ENCODE results near the gene C11orf54. TPM values are rescaled to one million over a fixed set of nuclear protein-coding genes. Genes with fewer than 3 reads are reported as not detected.

Gene C11orf54
- total and polyA plus RNA-seq, 4 donors, result 33.8 to 47.1 (median 39.9) TPM

GRCh38 chr11:93732237-93732892, 9.1 kb upstream of the C11orf54 start:
- DNase-seq (ENCODE audit: low read depth in 4 of 6, low spot score in 6 of 6), result no peak
- H3K9me3 ChIP-seq (ENCODE audit: control insufficient read depth, insufficient read depth, low read length), result no peaks in the 10 kb centered on the region
- H3K27me3 ChIP-seq (ENCODE audit: control insufficient read depth, insufficient read depth, low read length), result no peaks in the 10 kb centered on the region
- WGBS (ENCODE audit: insufficient coverage), result 90% methylated on average over 2 of the region's 4 CpGs
- no peaks in the 10 kb centered on the region for H3K4me1 ChIP-seq (ENCODE audit: control insufficient read depth, insufficient read depth, low read length)
- H3K4me3 ChIP-seq (ENCODE audit: low read depth, low read length), result no peak overlapping the region
- no peak overlapping the region for H3K27ac ChIP-seq (ENCODE audit: low read depth, low read length)
- H3K36me3 ChIP-seq (ENCODE audit: control insufficient read depth, insufficient read depth, low read length), result peaks cover 17% of the 10 kb centered on the region

DNA sequence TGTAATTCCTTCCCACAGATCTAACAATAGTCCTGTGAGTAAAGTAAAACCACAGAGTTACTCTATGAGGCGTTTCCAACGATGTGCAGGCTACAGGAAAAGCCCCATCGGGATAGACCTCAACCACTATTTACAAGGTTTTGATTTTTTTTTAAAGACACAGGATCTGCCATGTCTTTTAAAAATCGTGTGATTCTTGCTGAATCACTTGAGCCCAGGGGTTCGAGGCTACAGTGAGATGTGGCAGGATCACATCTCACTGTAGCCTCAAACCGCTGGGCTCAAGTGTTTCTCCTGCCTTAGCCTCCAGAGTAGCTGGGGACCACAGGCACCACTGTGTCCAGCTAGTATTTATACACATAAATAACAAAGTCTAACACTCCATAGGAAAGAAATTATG, 8.0 kb upstream of the C11orf54 start:
- DNase-seq (ENCODE audit: low read depth in 4 of 6, low spot score in 6 of 6), result no peak
- 85% methylated on average over 5 of the region's 6 CpGs for WGBS (ENCODE audit: insufficient coverage)
- H3K9me3 ChIP-seq (ENCODE audit: control insufficient read depth, insufficient read depth, low read length), result no peaks in the 10 kb centered on the region
- H3K36me3 ChIP-seq (ENCODE audit: control insufficient read depth, insufficient read depth, low read length), result peaks cover 17% of the 10 kb centered on the region
- H3K27me3 ChIP-seq (ENCODE audit: control insufficient read depth, insufficient read depth, low read length), result no peaks in the 10 kb centered on the region
- no peaks in the 10 kb centered on the region for H3K4me1 ChIP-seq (ENCODE audit: control insufficient read depth, insufficient read depth, low read length)
- H3K4me3 ChIP-seq (ENCODE audit: low read depth, low read length), result no peak overlapping the region
- no peak overlapping the region for H3K27ac ChIP-seq (ENCODE audit: low read depth, low read length)

- Histone ChIP-seq H3K4me1 (ENCODE audit: control insufficient read depth, insufficient read depth, low read length) (peaks cover under 1% of the 10 kb centered on the region), H3K27me3 (ENCODE audit: control insufficient read depth, insufficient read depth, low read length) (no peaks in the 10 kb centered on the region), H3K9me3 (ENCODE audit: control insufficient read depth, insufficient read depth, low read length) (no peaks in the 10 kb centered on the region), H3K27ac (ENCODE audit: low read depth, low read length) (no peak overlapping the region), H3K4me3 (ENCODE audit: low read depth, low read length) (no peak overlapping the region), H3K36me3 (ENCODE audit: control insufficient read depth, insufficient read depth, low read length) (peaks cover 11% of the 10 kb centered on the region)
- DNase-seq (ENCODE audit: low read depth in 4 of 6, low spot score in 6 of 6), result no peak
- no CpG with 5 or more reads among the region's 1 CpG for WGBS (ENCODE audit: insufficient coverage)
Observed at GRCh38 chr11:93734427-93735222, 6.8 kb upstream of the C11orf54 start.

DNA sequence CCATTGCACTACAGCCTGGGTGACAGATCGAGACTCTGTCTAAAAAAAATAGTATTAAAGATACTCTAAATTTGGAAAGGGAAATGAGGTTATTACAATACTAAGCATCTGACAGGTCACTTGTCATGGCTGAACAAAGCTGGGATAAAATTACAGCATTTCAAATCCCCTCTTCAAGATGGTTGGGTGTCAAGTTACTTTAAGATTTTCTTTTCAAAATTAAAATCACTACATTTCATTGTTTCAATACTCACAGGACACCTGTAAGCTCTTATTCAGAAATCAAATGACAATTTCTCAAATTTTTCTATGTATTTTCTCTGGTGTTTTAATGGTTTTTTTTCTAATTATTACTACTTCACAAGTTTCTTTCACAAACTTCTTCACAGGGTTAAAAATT, 5.8 kb upstream of the C11orf54 start:
- no peak for DNase-seq (ENCODE audit: low read depth in 4 of 6, low spot score in 6 of 6)
- Histone ChIP-seq H3K36me3 (ENCODE audit: control insufficient read depth, insufficient read depth, low read length) (peaks cover 15% of the 10 kb centered on the region), H3K27ac (ENCODE audit: low read depth, low read length) (no peak overlapping the region), H3K9me3 (ENCODE audit: control insufficient read depth, insufficient read depth, low read length) (no peaks in the 10 kb centered on the region), H3K27me3 (ENCODE audit: control insufficient read depth, insufficient read depth, low read length) (no peaks in the 10 kb centered on the region), H3K4me3 (ENCODE audit: low read depth, low read length) (no peak overlapping the region), H3K4me1 (ENCODE audit: control insufficient read depth, insufficient read depth, low read length) (peaks cover 7% of the 10 kb centered on the region)
- WGBS (ENCODE audit: insufficient coverage), result no CpG with 5 or more reads among the region's 1 CpG

DNA sequence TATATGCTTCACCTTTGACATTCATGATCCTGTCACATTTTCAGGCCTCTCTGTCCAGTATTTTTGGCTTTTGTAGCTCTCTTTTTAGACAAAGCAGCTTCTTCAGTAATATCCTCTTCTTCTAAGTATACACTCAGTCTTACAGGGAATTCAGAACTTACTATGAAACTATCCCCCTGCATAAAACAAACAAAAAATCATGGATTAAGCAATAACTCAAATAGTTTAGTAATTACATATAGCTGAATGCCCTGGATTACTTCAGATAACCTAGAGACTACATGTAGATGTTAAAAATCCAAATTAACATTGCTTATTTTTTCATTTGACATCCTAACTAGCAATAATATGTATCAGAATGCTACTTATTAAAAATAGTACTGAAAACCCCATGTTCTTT, 5.3 kb upstream of the C11orf54 start:
- no peak for DNase-seq (ENCODE audit: low read depth in 4 of 6, low spot score in 6 of 6)
- Histone ChIP-seq H3K9me3 (ENCODE audit: control insufficient read depth, insufficient read depth, low read length) (no peaks in the 10 kb centered on the region), H3K27ac (ENCODE audit: low read depth, low read length) (no peak overlapping the region), H3K4me3 (ENCODE audit: low read depth, low read length) (no peak overlapping the region), H3K4me1 (ENCODE audit: control insufficient read depth, insufficient read depth, low read length) (peaks cover 7% of the 10 kb centered on the region), H3K27me3 (ENCODE audit: control insufficient read depth, insufficient read depth, low read length) (no peaks in the 10 kb centered on the region), H3K36me3 (ENCODE audit: control insufficient read depth, insufficient read depth, low read length) (peaks cover 15% of the 10 kb centered on the region)

GRCh38 chr11:93737904-93738612, 3.4 kb upstream of the C11orf54 start:
- no CpG with 5 or more reads among the region's 6 CpGs for WGBS (ENCODE audit: insufficient coverage)
- Histone ChIP-seq H3K27ac (ENCODE audit: low read depth, low read length) (no peak overlapping the region), H3K36me3 (ENCODE audit: control insufficient read depth, insufficient read depth, low read length) (peaks cover 16% of the 10 kb centered on the region), H3K27me3 (ENCODE audit: control insufficient read depth, insufficient read depth, low read length) (no peaks in the 10 kb centered on the region), H3K9me3 (ENCODE audit: control insufficient read depth, insufficient read depth, low read length) (no peaks in the 10 kb centered on the region), H3K4me1 (ENCODE audit: control insufficient read depth, insufficient read depth, low read length) (peaks cover 18% of the 10 kb centered on the region), H3K4me3 (ENCODE audit: low read depth, low read length) (no peak overlapping the region)
- no peak for DNase-seq (ENCODE audit: low read depth in 4 of 6, low spot score in 6 of 6)

- H3K9me3 ChIP-seq (ENCODE audit: control insufficient read depth, insufficient read depth, low read length), result no peaks in the 10 kb centered on the region
- no peak for DNase-seq (ENCODE audit: low read depth in 4 of 6, low spot score in 6 of 6)
- peaks cover 24% of the 10 kb centered on the region for H3K4me1 ChIP-seq (ENCODE audit: control insufficient read depth, insufficient read depth, low read length)
- H3K4me3 ChIP-seq (ENCODE audit: low read depth, low read length), result peak overlapping the region; percentile 100
- WGBS (ENCODE audit: insufficient coverage), result 73% methylated on average over 1 of the region's 6 CpGs
- no peak overlapping the region for H3K27ac ChIP-seq (ENCODE audit: low read depth, low read length)
- no peaks in the 10 kb centered on the region for H3K27me3 ChIP-seq (ENCODE audit: control insufficient read depth, insufficient read depth, low read length)
- H3K36me3 ChIP-seq (ENCODE audit: control insufficient read depth, insufficient read depth, low read length), result peaks cover 22% of the 10 kb centered on the region
Observed at GRCh38 chr11:93738647-93739081, 2.8 kb upstream of the C11orf54 start.

GRCh38 chr11:93740031-93740729, 1.3 kb upstream of the C11orf54 start:
- peak overlapping the region; percentile 100 for H3K4me3 ChIP-seq (ENCODE audit: low read depth, low read length)
- H3K9me3 ChIP-seq (ENCODE audit: control insufficient read depth, insufficient read depth, low read length), result no peaks in the 10 kb centered on the region
- H3K36me3 ChIP-seq (ENCODE audit: control insufficient read depth, insufficient read depth, low read length), result peaks cover 16% of the 10 kb centered on the region
- no peak overlapping the region for H3K27ac ChIP-seq (ENCODE audit: low read depth, low read length)
- H3K27me3 ChIP-seq (ENCODE audit: control insufficient read depth, insufficient read depth, low read length), result no peaks in the 10 kb centered on the region
- H3K4me1 ChIP-seq (ENCODE audit: control insufficient read depth, insufficient read depth, low read length), result peaks cover 24% of the 10 kb centered on the region
- DNase-seq (ENCODE audit: low read depth in 4 of 6, low spot score in 6 of 6), result peak in 1 of 6 donors; percentile 7
- 3% methylated on average over 11 of the region's 18 CpGs for WGBS (ENCODE audit: insufficient coverage)

DNA sequence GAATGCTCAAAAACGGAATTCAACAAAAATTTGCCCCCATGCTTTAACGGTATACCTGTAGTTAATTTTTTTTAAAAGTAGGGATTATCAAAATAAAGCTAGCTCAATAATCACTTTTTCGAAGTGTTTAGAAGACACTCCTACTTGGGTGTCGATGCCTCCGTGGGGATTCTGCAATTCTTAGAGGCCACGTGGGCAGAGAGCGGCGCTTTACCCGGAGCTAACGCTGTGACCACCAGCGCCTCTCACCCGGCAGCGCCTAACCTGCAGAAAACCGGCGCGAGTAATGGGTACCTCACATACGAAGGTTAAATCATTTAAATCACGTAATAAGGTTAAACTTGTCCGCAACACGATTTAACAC, 760 bp upstream of the C11orf54 start:
- WGBS (ENCODE audit: insufficient coverage), result 0% methylated on average over 17 of the region's 20 CpGs
- Histone ChIP-seq H3K27ac (ENCODE audit: low read depth, low read length) (peak overlapping the region; percentile 98), H3K4me3 (ENCODE audit: low read depth, low read length) (peak overlapping the region; percentile 100), H3K36me3 (ENCODE audit: control insufficient read depth, insufficient read depth, low read length) (peaks cover 11% of the 10 kb centered on the region), H3K4me1 (ENCODE audit: control insufficient read depth, insufficient read depth, low read length) (peaks cover 27% of the 10 kb centered on the region), H3K27me3 (ENCODE audit: control insufficient read depth, insufficient read depth, low read length) (no peaks in the 10 kb centered on the region), H3K9me3 (ENCODE audit: control insufficient read depth, insufficient read depth, low read length) (no peaks in the 10 kb centered on the region)
- peak; percentile 15 to 83 (median 42) for DNase-seq (ENCODE audit: low read depth in 4 of 6, low spot score in 6 of 6)

All from spinal cord (tissue), 10 donors.